Cerebellar nuclear complex (tissue), 1 donor: ENCODE data around the gene ADIG.

ENCODE experiments used
- DNase-seq, 2 experiments: peaks; one replicate each; lab custom pipeline; 2025; lab: John Stamatoyannopoulos, UW

ADIG gene

GRCh38 chr20:38633577-38634093, 52.6 kb downstream of the ADIG start:
- DNase-seq = no peak

DNA sequence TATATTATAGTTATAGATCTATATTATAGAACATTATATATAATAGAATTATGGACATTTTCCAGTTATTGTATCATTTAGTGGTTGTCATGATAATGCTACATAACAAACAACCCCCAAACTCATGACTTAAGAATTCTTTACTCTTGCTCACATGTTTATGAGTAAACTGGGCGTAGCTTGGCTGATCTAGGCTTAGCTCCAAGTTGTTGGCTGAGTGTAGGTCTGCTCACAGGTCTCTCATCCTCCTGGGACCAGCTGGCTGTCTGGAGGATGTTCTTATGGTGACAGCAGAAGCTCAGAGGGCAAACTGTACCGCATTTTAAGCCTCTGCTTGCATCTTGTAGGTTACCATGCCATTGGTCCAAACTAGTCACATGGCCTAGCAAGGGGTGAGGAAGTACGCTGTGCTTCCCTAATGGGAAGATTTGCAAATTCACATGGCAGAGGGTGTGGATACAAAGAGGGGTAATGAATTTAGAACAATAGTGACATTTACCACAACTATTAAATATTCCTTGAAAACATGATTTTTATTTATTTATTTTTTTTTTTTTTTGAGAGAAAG, 54.8 kb downstream of the ADIG start:
- DNase-seq = no peak
